GM18498 (cell line): ENCODE results near the gene PMPCA.
"Not testable (repeated sequence)": the region's sequence is repeated elsewhere in the genome, so short reads cannot be mapped to it uniquely, and the experiment has no call there.

ENCODE experiments used
- ATAC-seq: cut with Tn5 transposase; IDR thresholded peaks from one replicate; pipeline ENCODE4 v1.9.1; 2021; ENCODE audit warnings: mild to moderate bottlenecking, moderate library complexity; ENCODE audit not compliant: unreplicated experiment

Gene PMPCA

GRCh38 chr9:136392538-136393449 lies 17.7 kb upstream of the PMPCA start:
- ATAC-seq: no peak

GRCh38 chr9:136393531-136393930 lies 16.9 kb upstream of the PMPCA start:
- ATAC-seq: no peak

- ATAC-seq: no peak
Measured at GRCh38 chr9:136394312-136395019, 16.0 kb upstream of the PMPCA start.

GRCh38 chr9:136395020-136395340 lies 15.5 kb upstream of the PMPCA start:
- ATAC-seq: no peak

GRCh38 chr9:136395345-136396218 lies 14.9 kb upstream of the PMPCA start:
- no peak for ATAC-seq

- no peak for ATAC-seq
Measured at GRCh38 chr9:136396219-136396515, 14.3 kb upstream of the PMPCA start.

GRCh38 chr9:136397643-136398042 lies 12.8 kb upstream of the PMPCA start:
- no peak for ATAC-seq

- ATAC-seq: no peak
Measured at GRCh38 chr9:136398286-136398685, 12.2 kb upstream of the PMPCA start.

GRCh38 chr9:136399176-136400037 lies 11.1 kb upstream of the PMPCA start:
- ATAC-seq: peak; percentile 37

GRCh38 chr9:136400038-136400834 lies 10.2 kb upstream of the PMPCA start, which contains the start of gene SNAPC4:
Gene SNAPC4 (minus strand): TSS chr9:136400170. CDS start chr9:136398428, 1,742 bp downstream.
- ATAC-seq: peak; percentile 70

GRCh38 chr9:136401173-136401922 lies 9.1 kb upstream of the PMPCA start:
- no peak for ATAC-seq

- ATAC-seq: no peak
Measured at GRCh38 chr9:136402067-136402466, 8.4 kb upstream of the PMPCA start.

GRCh38 chr9:136403538-136403914 lies 6.9 kb upstream of the PMPCA start:
- no peak for ATAC-seq

GRCh38 chr9:136403915-136404800 lies 6.3 kb upstream of the PMPCA start:
- ATAC-seq: no peak

- no peak for ATAC-seq
Measured at GRCh38 chr9:136404801-136405136, 5.7 kb upstream of the PMPCA start.

- ATAC-seq: no peak
Measured at GRCh38 chr9:136405481-136405880, 5.0 kb upstream of the PMPCA start.

GRCh38 chr9:136405904-136406303 lies 4.6 kb upstream of the PMPCA start:
- not testable (repeated sequence) for ATAC-seq

GRCh38 chr9:136407061-136407460 lies 3.4 kb upstream of the PMPCA start:
- ATAC-seq: not testable (repeated sequence)
